ENCODE measurements around the gene TOB2. TPM values are rescaled to one million over a fixed set of nuclear protein-coding genes. Genes with fewer than 3 reads are reported as not detected.
"Not testable (repeated sequence)": the region's sequence is repeated elsewhere in the genome, so short reads cannot be mapped to it uniquely, and the experiment has no call there.

The TOB2 gene
- total RNA-seq, 1 experiment from 2014 or later, result 19.9 TPM

DNA sequence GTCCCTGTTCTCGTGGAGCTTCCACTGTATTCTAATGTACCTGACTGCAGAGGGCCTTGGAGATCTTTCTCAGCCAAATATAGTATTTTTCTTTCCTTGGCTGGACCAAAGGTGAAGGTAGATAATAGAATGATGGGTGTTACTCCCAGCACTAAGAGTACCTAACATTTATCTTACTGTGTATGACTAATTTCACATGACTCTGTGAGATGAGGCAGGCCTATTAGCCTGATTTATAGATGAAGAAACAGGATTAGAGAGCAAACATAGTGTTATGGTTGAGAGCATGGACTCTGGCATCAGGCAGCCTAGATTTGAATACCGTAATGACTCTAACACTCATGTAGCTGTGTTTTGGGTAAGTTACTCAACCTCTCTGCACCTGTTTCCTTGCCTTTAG, 25.0 kb upstream of the TOB2 start:
- no peak for DNase-seq (ENCODE audit: low read depth, low spot score)
- in situ Hi-C loops (cut with HindIII; ENCODE audit: low pct_unique_long_range_greater_than_20kb, low sequenced_read_pairs), result loop anchor here (5.0 kb wide), 1 partner anchor 41 kb away; no protein-coding TSS in a partner anchor

DNA sequence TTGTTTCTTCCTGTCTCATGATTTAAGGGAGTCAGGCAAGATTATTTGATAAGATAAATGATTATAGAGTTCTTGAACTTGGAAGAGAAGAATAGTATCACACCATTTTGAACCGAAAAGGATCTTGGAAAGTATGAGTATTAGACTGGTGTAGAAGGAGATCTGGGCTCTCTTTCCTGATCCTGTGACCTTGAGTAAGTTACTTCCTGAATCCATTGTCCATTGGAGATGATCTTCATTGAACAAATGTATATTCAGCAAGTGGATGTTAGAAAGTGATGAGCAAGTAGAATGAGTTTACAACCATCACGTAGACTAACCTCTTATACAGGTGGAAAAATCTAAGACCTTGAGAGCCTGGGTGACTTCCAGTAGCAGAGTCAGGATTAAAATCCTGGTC, 24.3 kb upstream of the TOB2 start:
- no peak for DNase-seq (ENCODE audit: low read depth, low spot score)

DNA sequence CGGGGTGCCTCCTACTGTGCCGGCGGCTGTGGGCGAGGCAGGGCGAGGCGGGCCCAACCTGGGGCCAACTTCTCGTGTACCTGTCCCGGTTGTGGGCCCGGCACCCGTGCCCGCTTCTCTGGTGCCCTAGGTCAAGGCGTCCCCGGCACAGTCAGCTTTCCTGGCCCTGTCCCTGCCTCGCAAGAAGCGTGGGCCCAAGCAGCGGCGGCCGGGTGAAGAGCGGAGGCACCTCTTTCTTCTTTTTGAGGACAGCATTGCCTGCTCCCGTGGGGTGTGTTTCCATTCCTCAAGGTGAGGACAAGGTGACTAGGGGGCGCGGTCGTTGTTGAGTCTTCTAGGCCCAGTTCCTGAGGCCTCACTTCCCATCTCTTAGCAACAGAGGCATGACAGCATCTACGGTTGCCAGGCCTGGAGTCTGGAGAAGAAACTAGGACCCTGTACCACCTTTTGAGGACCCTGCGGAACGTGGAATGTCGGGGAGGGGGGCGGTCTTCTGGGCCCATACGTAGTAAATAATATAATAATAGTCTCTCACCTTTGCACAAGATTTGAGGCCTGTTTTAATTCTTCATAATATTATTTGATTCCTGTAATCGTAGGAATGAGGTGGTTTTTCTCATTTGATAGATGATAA, 22.7 kb upstream of the TOB2 start:
- in situ Hi-C loops (cut with HindIII; ENCODE audit: low pct_unique_long_range_greater_than_20kb, low sequenced_read_pairs), result no loop called here
- peak; percentile 58 for DNase-seq (ENCODE audit: low read depth, low spot score)

More for the DNA sequence above, 24.3 kb upstream of the TOB2 start:
- in situ Hi-C loops (cut with HindIII; ENCODE audit: low pct_unique_long_range_greater_than_20kb, low sequenced_read_pairs), result loop anchor here (5.0 kb wide), 1 partner anchor 41 kb away; no protein-coding TSS in a partner anchor

DNA sequence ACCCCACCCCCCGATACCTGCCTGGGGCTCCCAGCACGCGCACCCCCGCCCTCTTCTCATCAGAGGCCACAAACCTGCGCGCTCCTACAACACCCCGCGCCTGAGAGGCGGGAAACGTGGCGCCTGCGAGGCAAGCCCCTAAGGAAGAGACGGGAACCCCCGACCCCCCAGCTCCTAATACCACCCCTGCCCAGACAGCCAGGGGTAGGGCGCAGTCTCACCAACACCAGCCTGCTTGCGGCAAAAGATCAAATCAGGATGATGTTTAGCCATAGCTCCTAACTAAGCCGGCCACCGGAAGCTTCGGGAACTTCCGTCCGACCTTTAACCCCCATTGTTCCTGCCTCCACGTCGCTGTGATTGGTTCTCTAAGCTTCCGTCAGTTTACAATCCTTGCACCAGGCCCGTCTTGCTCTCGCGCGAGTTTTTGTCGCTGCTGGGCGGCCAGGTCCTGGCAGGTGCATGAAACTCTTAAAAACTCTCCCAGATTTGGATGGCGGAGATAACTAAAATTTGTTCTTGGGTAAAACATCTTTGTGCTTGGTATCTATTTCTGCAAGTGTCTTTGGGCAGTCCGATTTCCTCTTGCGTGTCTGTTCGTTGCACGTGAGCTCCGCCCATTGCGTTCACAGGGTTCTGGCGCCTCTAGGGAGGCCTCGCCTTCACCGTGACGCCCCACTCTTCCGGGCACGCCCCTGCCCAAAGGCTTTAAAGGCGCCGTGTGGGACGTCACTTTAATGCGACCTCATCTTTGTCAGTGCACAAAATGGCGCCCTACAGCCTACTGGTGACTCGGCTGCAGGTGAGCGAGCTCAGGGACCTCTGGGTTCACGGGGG, 22.0 kb upstream of the TOB2 start, which contains the start of the genes ACO2 and PHF5A:
ACO2 (plus strand) TSS at position 737 of the 837 bp plus-strand sequence; CDS start at position 767, 30 bp downstream.
PHF5A (minus strand) TSS at position 312 of the 837 bp plus-strand sequence; CDS start at position 273, 39 bp downstream.
- in situ Hi-C loops (cut with HindIII; ENCODE audit: low pct_unique_long_range_greater_than_20kb, low sequenced_read_pairs), result no loop called here

DNA sequence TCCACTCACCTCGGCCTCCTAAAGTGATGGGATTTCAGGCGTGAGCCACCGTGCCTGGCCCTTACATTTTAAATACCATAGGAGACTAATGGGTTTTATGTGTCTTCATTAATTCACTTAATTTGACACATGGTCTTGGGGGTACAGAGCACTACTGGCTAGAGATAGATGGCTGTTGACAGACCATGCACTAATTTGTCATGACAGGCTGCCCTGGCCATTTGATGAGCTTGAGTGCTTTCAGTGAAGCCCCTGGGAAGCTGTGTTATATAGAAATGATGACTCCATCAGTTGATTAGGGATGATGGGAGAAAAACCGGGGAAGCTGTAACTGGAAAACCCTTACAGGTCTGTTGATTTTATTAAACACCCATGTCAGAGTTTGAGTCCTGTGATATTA, 15.3 kb upstream of the TOB2 start:
- in situ Hi-C loops (cut with HindIII; ENCODE audit: low pct_unique_long_range_greater_than_20kb, low sequenced_read_pairs), result no loop called here
- no peak for DNase-seq (ENCODE audit: low read depth, low spot score)

More for the DNA sequence above, 22.0 kb upstream of the TOB2 start, which contains the start of the genes ACO2 and PHF5A:
- DNase-seq (ENCODE audit: low read depth, low spot score), result peak; percentile 99

DNA sequence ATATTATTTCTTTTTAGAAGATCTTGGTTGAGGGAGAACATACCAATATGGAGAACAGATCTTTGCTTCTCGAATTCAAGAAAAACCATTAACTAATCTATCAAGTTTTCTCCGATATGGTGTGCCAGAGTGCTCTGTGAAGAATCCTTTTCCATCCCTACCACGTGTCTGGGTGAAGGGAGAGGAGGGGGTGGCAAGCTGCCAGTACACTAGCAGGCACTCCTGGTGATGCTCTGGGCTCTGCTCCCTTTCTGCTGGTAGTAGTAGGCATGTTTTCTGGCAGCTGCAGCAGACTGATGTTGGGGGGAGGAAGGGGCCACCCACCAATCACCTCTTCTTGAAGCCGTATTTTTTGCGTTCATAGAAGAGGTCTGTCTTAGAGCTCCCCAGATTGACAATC, 13.5 kb upstream of the TOB2 start:
- DNase-seq (ENCODE audit: low read depth, low spot score); in situ Hi-C loops (cut with HindIII; ENCODE audit: low pct_unique_long_range_greater_than_20kb, low sequenced_read_pairs): not testable (repeated sequence)

DNA sequence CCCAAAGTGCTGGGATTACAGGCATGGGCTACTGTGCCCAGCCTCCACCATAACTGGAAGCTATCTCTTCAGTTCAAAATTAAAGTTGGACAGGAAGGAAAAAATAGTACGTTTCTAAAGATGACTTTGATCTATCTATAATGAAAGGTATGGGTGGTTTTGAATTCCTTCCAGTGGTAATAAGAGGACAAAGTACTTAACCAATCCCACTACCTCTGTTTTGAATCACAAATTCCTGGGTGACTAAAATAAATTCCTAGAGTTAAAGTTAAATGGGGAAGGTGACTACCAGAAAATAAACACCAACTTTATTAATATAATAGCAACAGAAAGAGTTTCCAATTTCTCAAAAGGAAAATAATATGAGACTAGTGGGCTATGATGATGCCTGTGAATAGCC, 12.8 kb upstream of the TOB2 start:
- DNase-seq (ENCODE audit: low read depth, low spot score), result no peak
- in situ Hi-C loops (cut with HindIII; ENCODE audit: low pct_unique_long_range_greater_than_20kb, low sequenced_read_pairs), result no loop called here

DNA sequence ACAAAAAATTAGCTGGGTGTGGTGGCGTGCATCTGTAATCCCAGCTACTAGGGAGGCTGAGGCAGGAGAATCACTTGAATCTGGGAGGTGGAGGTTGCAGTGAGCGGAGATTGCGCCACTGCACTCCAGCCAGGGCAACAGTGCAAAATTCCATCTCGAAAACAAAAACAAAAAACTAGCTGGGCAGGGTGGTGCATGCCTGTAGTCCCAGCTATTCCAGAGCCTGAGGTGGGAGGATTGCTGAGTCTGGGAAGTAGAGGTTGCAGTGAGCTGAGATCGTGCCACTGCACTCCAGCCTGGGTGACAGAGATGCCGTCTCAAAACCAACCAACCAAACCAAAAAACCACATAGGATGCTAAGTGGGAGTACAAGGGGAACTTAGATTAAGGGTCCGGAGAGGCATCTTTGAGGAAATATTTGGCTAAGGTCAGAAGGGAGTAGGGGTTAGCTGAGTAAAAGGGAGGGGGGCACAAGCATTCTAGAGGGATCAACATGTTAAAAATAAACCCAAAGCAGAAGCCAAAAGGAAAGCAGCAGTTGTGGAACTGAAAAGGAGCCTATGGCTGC, 11.6 kb upstream of the TOB2 start:
- DNase-seq (ENCODE audit: low read depth, low spot score), result no peak
- in situ Hi-C loops (cut with HindIII; ENCODE audit: low pct_unique_long_range_greater_than_20kb, low sequenced_read_pairs), result no loop called here

DNA sequence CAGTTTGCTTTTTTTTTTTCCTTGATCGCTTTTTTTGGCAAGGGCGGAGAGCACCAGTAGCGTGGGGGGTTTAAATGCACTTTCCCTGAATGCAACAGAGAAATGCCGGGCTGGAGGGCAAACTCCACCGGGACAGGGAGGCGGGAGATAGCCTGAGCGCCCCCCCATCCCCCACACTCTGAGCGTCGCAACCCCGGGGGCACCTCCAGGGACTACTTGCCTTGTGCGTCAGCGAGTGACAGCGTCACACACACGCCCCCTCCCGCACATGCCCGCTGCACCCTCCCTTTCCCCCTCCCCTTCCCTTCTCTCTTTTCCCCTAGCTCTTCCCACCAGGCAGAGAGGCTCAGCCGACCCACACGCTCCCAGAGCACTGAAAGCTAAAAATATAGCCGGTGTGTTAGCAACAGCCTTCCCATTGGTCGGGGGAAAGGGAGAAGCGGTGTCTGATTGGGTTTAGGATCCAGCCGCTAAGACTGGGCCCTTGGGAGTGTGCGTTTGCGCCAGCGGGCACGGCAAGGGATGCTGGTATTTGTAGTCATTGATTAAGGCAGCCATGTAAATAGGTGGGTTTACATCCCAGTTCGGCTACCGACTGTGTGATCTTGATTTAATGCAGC, 1.7 kb upstream of the TOB2 start:
- DNase-seq (ENCODE audit: low read depth, low spot score), result peak; percentile 100
- in situ Hi-C loops (cut with HindIII; ENCODE audit: low pct_unique_long_range_greater_than_20kb, low sequenced_read_pairs), result no loop called here

DNA sequence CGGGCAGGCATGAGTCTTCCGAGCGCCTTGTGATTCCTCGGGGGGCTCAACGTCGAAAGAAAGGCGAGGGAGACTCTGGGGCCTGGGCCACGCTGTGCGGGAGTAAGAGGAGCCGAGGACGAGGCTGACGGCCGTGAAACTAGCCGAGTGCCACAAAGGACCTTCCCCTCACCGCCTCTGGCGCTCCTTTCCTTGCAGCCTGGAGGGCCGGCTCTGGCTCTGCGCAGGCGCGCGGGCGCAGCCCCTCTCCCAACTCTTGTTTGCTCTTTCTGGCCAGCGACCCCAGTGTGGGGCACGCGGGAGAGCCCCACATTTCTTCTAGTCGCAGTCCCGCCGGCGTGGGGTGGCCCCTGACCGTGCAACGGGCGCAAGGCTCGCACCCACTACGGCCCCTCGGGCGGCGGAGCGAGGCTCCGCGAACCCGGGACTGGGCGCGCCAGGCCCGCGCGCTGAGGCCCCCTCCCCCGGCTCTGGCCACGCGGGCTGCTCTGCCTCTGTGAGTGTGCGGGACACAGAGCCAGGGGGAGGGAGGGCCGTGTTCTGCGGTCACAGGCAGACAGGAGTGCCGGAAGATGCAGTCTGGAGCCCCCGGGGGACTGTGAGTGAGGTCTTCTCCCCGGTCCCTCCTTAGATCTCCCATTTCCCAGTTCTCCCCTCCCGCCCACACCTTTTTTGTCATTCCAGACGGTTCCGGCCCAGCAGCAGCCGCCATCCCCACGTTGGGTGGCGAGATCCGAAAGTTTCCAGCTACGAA, 1.0 kb upstream of the TOB2 start:
- in situ Hi-C loops (cut with HindIII; ENCODE audit: low pct_unique_long_range_greater_than_20kb, low sequenced_read_pairs), result no loop called here
- DNase-seq (ENCODE audit: low read depth, low spot score), result peak; percentile 58

DNA sequence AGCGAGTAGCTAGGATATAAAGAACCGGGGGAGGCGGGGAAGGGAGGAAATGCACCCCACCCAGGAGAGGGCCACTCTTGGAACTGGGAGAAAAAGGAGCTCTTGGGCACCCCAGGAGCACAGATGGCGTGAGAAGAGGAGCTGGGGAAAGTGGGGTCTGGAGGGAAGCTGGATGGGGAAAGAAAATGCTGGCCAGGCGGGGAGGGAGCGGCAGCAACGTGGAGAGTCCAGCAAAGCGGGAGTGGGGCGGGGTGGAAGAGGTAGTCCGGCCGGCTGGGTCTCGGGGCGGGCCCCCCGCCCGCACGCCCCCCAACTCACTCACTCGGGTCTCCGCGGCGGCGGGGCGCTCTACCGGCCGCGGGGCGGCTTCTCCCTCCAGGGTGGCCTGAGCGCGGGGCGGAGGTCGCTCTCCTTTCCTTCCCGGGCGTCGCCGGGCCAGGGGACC, 522 bp downstream of the TOB2 start:
- no peak for DNase-seq (ENCODE audit: low read depth, low spot score)
- in situ Hi-C loops (cut with HindIII; ENCODE audit: low pct_unique_long_range_greater_than_20kb, low sequenced_read_pairs), result no loop called here

DNA sequence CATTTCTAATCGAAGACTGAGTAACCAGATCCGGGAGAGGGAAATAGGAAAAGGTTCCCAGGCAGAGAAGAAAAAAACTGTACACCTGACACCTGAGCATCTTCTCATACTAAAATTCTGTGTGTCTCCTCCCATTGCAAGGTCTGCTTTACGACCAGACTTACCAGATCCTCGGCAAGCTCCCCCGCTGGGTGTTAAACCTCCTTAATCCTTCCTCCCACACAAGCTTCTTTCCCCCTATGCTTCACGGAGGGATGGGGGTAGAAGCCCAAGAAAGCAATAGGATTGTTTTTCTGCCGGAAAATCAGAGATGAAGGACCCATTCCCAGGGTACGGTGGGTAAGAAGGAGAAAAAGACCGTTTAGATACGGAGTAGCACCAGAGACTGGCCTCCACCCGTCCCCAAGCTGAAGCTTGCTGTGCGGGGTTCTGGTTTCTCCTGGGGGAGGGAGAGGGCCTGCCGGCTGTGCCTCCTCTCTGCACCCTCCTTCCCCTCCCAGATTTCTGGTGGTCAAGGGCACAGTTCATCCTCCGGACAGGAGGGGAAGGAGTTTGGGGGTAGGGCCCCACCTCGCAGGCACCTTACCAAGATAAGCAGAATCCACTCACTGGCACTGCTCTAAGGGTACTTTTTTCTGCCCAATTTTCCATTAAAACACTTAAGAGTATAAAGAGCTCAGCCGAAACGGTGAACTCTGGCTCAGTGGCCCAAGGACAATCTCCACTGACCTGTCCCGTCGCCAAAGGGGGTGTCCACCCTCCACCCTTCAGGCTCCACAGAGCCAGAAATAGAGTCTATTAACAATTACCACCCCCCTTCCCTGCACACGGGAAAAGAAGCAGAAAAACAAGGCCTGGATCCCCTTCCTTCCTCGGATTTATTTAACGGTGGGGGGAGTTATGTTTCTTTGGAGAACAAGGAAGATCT, 1.2 kb downstream of the TOB2 start:
- no peak for DNase-seq (ENCODE audit: low read depth, low spot score)

DNA sequence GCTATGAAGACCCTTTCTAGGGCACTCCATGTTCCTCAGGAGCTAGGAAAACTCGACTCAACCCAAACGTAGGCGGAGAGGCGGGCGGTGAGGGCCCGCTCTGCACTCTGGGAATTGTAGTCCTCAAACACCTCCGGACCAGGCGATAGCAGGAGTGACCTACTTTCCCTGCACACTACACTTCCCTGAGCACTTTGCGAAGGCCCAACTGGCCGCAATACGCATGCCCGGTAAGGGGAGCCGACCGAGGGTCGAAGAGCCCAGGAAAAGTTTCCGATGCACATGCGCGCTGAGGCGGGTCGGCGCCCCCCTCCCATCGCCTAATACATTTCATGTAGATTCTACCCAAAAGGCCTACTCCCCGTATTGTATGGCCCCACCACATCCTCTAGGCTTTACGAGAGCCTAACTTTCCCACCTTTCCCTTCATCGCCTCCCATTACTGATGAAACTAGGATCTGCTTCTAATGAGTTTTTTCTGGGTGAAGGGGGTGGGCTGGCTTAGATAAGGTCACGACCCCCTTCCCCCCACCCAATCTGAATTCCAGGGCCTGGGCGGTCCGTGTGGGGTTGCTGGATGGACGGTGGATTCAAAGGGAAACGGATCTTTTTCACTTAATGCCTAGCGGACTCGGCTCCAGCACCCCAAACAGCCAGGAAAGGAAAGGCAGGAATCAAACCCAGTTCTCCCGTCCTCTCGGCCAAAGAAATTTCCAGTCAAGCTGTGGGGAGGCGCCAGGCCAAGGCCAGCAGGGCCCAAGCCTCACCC, 2.1 kb downstream of the TOB2 start:
- DNase-seq (ENCODE audit: low read depth, low spot score), result peak; percentile 99
- in situ Hi-C loops (cut with HindIII; ENCODE audit: low pct_unique_long_range_greater_than_20kb, low sequenced_read_pairs), result no loop called here

More for the DNA sequence above, 1.2 kb downstream of the TOB2 start:
- in situ Hi-C loops (cut with HindIII; ENCODE audit: low pct_unique_long_range_greater_than_20kb, low sequenced_read_pairs), result no loop called here

DNA sequence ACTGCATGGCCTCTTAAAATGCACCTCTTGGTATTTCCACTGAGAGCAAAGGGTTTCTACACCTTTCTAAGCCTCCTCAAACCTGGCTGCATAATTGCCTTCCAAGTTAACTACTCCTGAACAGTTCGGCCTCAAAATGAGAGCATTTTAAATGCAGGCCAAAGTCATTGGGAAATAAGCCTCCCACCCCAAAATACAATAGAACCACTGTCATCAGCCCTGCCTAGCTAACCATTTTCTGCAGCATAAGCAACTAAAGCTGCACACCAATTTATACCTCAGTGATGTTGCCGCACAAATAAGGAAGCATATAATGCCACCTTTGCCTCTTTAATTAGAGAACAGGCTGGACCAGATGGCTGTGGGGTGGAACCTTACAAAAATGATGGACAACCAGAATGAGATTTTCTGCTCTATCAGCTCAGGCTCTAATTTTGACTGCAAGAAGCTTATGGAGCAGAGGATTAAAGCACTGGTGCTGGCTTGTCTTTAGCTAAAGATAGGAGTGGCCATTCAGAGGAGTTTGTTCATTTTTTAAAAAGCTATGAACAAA, 4.3 kb downstream of the TOB2 start:
- in situ Hi-C loops (cut with HindIII; ENCODE audit: low pct_unique_long_range_greater_than_20kb, low sequenced_read_pairs), result no loop called here
- DNase-seq (ENCODE audit: low read depth, low spot score), result peak; percentile 66

DNA sequence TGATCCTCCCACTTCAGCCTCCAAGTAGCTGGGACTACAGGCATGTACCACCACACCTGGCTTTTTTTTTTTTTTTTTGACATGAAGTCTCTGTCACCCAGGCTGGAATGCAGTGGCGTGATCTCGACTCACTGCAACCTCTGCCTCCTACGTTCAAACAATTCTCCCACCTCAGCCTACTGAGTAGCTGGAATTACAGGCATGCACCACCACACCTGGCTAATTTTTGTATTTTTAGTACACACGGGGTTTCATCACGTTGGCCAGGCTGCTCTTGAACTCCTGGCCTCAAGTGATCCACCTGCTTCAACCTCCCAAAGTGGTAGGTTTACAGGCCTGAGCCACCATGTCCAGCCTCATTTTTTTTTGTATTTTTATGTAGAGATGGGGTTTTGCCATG, 6.1 kb downstream of the TOB2 start:
- in situ Hi-C loops (cut with HindIII; ENCODE audit: low pct_unique_long_range_greater_than_20kb, low sequenced_read_pairs), result not testable (repeated sequence)

More for the DNA sequence above, 6.1 kb downstream of the TOB2 start:
- DNase-seq (ENCODE audit: low read depth, low spot score), result not testable (repeated sequence)
